Calu3 (cell line): ENCODE measurements around the gene CYB5R2. TPM values are rescaled to one million over a fixed set of nuclear protein-coding genes. Genes with fewer than 3 reads are reported as not detected.

Experiments
- BruUV-seq: library from RNA; stranded (reverse); fragments of 400-500 nt; replicated peaks from 2 replicates; lab custom pipeline; 2021; lab: Mats Ljungman, UMichigan
- CTCF ChIA-PET: fragments of 300-600 bp; sonication (Branson Sonifier 250); formaldehyde crosslinking; loops from one replicate; lab custom pipeline; 2022; ENCODE audit warnings: antibody characterized with exemption; lab: Charles Lee
- DNase-seq: peaks from one replicate; pipeline ENCODE4 v3.0.0; 2022
- H3K27ac Mint-ChIP-seq: one replicate; pipeline ENCODE4 v1.8.0; 2022; ENCODE audit warnings: mixed read lengths; ENCODE audit not compliant: unreplicated experiment
- H3K27me3 Mint-ChIP-seq: one replicate; pipeline ENCODE4 v1.8.0; 2022; ENCODE audit warnings: mixed read lengths; ENCODE audit not compliant: unreplicated experiment
- H3K36me3 Mint-ChIP-seq: one replicate; pipeline ENCODE4 v1.8.0; 2022; ENCODE audit warnings: mild to moderate bottlenecking, moderate library complexity, mixed read lengths; ENCODE audit not compliant: insufficient read depth, unreplicated experiment
- H3K4me1 Mint-ChIP-seq: one replicate; pipeline ENCODE4 v1.8.0; 2022; ENCODE audit warnings: mild to moderate bottlenecking, low read depth, mixed read lengths; ENCODE audit not compliant: unreplicated experiment
- H3K4me3 Mint-ChIP-seq: one replicate; pipeline ENCODE4 v1.8.0; 2022; ENCODE audit warnings: mild to moderate bottlenecking, low read depth, moderate library complexity, mixed read lengths; ENCODE audit not compliant: unreplicated experiment
- H3K9me3 Mint-ChIP-seq: one replicate; pipeline ENCODE4 v1.8.0; 2022; ENCODE audit warnings: low read depth, mixed read lengths; ENCODE audit not compliant: unreplicated experiment
- intact Hi-C: fragments of 100-400 bp; cut with micrococcal nuclease; formaldehyde crosslinking; loops from one replicate; pipeline ENCODE4 v1.10.0; 2022; ENCODE audit not compliant: unreplicated experiment
- total RNA-seq: library from RNA; stranded (reverse); gene quantifications from 2 replicates; pipeline ENCODE4 v1.2.3, GENCODE V29; 2022
- TF ChIP-seq, protein P1 (sequence below): fragments of 200-600 bp; IDR thresholded peaks from one replicate; pipeline ENCODE4 v1.8.0; 2022; ENCODE audit warnings: antibody characterized with exemption; ENCODE audit not compliant: unreplicated experiment

CYB5R2 gene
- total RNA-seq, 1 experiment from 2014 or later, result 23.0 TPM

DNA sequence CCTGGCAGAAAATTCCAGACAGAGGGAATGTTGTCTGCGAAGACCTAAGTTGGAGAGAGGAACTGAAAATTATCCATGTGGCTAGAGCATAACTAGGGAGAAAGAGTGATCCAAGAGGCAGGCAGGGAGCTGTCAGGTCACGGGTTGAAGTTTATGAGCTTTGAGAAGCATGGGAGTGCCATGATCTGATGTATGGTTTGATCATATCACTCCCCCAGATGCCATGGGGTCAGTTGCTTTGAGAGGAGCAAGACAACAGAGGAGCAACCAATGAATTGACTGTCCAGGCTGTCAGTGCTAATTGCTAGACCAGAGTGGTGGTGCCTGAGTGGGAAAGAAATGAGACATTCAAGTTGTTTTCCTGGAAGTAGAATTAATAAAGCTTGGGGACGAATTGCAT is 54.0 kb downstream of the CYB5R2 start:
- DNase-seq, result no peak
- H3K27ac Mint-ChIP-seq, result no peak overlapping the region
- CTCF ChIA-PET, result no interaction called here
- intact Hi-C loops, result no loop called here
- no peak overlapping the region for H3K4me3 Mint-ChIP-seq
- H3K4me1 Mint-ChIP-seq, result peaks cover 6% of the 10 kb centered on the region
- peaks cover 5% of the 10 kb centered on the region for H3K36me3 Mint-ChIP-seq
- H3K27me3 Mint-ChIP-seq, result no peaks in the 10 kb centered on the region
- TF ChIP-seq, protein P1, sequence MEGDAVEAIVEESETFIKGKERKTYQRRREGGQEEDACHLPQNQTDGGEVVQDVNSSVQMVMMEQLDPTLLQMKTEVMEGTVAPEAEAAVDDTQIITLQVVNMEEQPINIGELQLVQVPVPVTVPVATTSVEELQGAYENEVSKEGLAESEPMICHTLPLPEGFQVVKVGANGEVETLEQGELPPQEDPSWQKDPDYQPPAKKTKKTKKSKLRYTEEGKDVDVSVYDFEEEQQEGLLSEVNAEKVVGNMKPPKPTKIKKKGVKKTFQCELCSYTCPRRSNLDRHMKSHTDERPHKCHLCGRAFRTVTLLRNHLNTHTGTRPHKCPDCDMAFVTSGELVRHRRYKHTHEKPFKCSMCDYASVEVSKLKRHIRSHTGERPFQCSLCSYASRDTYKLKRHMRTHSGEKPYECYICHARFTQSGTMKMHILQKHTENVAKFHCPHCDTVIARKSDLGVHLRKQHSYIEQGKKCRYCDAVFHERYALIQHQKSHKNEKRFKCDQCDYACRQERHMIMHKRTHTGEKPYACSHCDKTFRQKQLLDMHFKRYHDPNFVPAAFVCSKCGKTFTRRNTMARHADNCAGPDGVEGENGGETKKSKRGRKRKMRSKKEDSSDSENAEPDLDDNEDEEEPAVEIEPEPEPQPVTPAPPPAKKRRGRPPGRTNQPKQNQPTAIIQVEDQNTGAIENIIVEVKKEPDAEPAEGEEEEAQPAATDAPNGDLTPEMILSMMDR, result no peak
- H3K9me3 Mint-ChIP-seq, result no peaks in the 10 kb centered on the region
- BruUV-seq, result no TSS peak

DNA sequence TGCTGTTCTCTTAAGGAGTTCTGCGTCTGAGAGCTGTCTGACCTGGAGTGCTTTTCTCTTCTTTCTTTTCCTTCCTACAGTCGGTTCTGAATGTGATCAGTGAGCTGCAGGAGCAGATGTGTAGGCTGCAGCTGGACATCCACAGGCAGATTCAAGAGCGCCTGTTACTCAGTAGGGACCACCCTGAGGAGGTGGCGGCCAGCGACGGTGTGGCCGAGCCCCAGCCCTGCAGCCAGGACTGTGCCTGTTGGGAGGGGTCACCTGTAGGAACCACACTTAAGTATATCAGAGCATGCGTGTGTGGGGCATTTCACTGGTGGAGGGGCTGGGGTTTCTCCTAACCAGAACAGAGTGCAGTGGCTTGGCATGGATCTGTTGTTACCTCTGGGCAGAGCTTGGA is 56.3 kb downstream of the CYB5R2 start:
- Mint-ChIP-seq H3K36me3 (peaks cover 3% of the 10 kb centered on the region), H3K4me1 (peaks cover 29% of the 10 kb centered on the region), H3K9me3 (no peaks in the 10 kb centered on the region), H3K27ac (no peak overlapping the region), H3K27me3 (no peaks in the 10 kb centered on the region), H3K4me3 (no peak overlapping the region)
- no TSS peak for BruUV-seq
- DNase-seq, result no peak
- CTCF ChIA-PET, result no interaction called here
- intact Hi-C loops, result no loop called here
- TF ChIP-seq, protein P1, result no peak

Other genes with a start within 250 kb of the CYB5R2 start
- gene OLFML1, start 188.0 kb downstream of the CYB5R2 start, total RNA-seq, result not detected in 2 replicates
- 28.5 and 51.8 TPM in 2 replicates for gene PPFIBP2, start 159.5 kb downstream of the CYB5R2 start, total RNA-seq
- gene OVCH2, start 33.0 kb upstream of the CYB5R2 start, total RNA-seq, result not detected in 2 replicates
- not detected in 2 replicates for gene OR5P2, start 123.4 kb upstream of the CYB5R2 start, total RNA-seq
- not detected in 2 replicates for gene OR5P3, start 157.3 kb upstream of the CYB5R2 start, total RNA-seq